Stimulated activated CD4-positive, alpha-beta T cell treated with anti-CD3 and anti-CD28 coated beads, TNF-alpha, amount 100 ng/mL, for 24 hours (primary cell): ENCODE measurements around the gene MUC22.
A peak's percentile ranks its signal among the peaks of the same experiment; 100 is the strongest.
"Not testable (repeated sequence)": the region's sequence is repeated elsewhere in the genome, so short reads cannot be mapped to it uniquely, and the experiment has no call there.

Source experiments
- DNase-seq, 3 experiments: peaks; one replicate each; pipeline ENCODE4 v3.0.0-alpha.2; 2020; ENCODE audit warnings: low read depth in 3 of 3

The MUC22 gene

DNA sequence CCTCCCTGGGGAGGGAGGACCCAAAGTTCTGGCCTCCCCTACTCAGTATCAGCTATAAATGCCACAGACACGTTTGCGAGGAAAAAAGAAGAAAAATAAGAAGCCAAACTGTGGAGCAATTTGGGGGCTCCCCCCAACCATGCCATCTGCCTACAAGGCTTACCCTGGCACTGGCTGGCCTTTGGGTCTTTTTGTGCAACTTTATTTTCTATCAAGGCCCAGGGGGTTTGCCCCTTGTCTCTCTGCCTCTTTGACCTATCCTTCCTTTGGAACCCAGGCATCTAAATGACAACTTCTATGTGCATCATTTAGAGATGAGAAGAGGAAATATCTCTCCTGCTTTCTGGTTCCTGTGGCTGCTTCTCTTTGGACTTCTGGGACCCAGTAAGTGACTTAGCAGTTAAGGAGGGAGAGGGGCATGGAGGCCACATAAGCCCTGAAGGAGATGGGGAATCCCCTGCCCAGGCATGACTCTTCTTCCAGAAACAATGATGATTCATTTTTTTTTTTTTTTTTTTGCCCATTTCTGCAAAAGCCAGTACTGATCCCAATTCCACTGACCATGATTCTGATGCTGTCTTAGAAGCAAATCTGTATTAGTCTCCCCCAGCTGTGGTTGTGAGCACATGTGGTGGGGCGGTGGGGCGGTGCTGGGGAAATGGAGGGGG lies at the start of gene MUC22:
MUC22 (plus strand) TSS at position 82 of the 668 bp plus-strand sequence; CDS start at position 315, 233 bp downstream.
- DNase-seq, result peak in 1 of 3 experiments; percentile 25

DNA sequence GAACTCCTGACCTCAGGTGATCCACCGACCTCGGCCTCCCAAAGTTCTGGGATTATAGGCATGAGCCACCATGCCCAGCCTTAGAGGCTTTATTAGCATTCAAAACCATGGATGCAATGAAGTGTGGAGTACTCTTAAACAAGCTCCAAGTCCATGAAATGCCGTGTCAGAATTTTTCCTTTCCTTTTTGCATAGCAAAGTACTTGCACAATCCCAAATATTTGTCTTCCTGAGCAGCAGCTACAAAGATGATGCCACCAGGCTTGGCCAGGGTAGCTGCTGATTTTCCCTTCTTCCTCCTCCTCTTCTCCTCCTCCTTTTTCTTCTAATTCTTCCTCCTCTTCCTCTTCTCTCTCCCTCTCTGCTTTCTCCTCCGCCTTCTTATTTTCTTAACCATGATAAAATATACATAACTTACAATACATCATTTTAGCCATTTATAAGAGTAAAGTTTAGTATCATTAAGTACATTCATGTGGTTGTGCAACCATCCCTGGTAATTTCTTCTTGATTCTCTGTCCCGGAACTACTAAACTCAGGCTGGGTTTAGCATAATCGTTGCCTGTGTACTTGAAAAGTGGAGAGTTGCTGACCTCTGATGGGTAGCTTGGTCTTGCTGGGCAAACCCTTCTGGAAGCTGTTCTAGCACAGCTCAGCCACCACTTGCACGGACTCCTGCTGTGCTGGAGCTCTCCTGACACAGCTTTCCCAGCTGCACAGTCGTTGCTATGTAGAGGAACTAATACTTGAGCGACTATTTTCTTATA lies 49.2 kb upstream of the MUC22 start:
- DNase-seq, result no peak

DNA sequence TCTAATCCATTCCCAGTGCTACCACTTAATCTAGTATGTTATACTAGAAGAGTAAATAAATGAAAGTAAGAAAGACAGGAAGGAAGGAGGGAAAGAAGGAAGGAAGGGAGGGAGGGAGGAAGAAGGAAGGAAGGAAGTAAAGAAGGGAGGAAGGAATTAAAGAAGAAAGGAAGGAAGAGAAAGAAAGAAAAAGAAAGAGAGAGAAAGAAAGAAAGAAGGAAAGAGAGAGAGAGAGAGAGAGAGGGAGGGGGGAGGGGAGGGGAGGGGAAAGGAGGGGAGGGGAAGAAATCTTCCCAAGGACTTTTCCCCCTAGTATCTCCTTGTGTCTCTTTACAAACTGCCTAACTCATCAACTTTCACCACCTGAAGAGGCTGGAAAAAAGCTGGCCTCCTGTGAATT lies 47.6 kb upstream of the MUC22 start:
- no peak for DNase-seq

DNA sequence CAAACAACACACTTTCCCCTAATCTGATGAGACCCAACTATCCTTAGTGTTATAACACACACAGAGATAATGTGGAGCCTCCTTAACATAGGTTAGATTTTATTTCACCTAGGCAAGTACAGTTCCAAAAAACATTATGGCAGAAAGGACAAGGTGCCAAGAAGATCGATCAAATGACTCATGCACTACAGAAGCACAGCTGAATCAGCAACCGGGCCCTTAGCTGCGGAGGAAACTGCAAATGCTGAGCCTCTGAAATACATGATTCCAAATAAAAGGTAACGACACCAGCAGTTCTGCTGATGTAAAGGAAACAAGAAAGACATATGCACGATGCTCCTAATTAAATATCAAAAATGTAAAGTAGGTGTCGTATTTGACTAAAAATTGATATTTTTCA lies 46.6 kb upstream of the MUC22 start:
- no peak for DNase-seq

DNA sequence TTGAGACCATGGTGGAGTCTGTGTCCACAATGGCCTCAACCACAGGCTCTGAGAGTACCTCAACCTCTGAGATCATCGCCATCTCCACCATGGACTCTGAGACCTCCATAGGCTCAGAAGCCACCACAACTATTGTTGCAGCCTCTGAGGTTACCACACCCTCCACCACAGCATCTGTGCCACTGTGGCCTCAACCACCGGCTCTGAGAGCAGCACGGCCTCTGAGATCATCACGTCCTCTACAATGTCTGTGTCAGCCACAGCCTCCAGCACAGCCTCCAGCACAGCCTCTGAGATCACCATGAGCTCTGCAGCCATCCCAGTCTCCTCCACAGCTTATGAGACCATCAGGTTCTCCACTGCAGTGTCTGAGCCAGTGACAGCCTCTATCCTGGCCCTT lies 46.2 kb upstream of the MUC22 start:
- no peak for DNase-seq

DNA sequence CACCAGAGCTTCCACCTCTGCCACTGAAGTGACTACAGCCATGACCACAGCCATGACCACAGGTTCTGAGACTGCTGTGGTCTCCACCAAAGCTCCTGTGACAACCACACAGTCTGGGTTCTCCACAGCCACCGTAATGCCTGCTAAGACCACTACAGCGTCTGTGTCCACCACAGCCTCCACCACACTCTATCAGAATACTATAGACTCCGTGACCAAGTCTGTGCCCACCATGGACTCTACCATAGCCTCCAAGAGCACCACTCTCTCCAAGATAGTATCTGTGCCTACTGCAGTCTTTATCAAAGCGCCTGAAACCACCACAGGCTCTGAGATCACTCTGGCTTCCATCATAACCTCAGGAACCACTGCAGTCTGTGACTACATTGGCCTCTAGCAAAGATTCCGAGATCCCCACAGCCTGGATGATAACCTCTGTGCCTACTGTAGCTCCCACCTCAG lies 45.1 kb upstream of the MUC22 start:
- no peak for DNase-seq

DNA sequence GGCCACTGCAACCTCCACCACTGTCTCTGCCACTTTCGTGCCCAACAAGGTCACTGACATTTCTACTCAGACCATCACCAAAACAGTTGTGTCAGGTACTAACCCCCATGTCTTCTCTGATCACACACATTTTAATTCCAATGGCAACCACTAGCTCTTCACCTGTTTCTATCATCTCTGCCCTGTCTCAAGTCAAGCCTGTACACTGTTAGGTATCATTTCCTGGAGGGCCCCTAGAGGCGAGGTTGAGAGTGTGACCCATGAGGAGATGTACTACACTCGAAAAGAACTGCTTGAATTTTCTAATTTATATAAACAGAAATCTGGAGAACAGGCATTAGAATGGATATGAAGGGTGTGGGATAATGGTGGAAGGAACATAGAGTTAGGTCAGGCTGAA lies 44.1 kb upstream of the MUC22 start:
- DNase-seq, result no peak

DNA sequence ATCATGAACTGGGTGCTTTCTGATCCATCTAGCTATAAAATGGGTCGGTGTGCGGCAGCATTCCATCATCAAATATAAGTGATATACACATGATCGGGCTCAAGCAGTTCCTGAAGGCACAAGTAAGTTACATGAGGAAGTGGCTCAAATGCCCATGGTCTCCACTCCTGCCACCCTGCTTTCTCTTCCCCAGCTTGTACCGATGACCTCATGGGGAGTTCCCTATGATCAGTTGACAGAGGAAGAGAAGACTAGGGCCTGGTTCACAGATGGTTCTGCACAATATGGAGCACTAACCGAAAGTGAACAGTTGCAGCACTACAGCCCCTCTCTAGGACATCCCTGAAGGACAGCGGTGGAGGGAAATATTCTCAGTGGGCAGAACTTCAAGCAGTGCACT lies 41.1 kb upstream of the MUC22 start:
- DNase-seq, result not testable (repeated sequence)

DNA sequence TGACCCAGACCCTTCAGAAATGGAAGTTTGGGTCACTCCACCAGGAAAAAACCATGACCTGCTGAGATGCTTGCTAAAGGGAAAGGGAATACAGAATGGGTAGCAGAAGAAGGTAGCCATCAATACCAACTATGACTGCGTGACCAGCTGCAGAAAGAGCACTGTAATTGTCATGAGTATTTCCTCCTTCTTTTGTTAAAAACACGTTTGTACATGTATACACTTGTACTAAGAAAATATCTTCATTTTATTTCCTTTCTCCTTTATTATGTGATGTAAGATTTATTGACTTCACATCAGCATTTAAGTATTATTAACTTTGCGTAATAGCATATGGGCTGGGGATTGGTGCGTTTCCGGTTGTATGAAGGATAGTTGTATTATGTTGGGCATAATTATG lies 39.3 kb upstream of the MUC22 start:
- DNase-seq, result no peak

DNA sequence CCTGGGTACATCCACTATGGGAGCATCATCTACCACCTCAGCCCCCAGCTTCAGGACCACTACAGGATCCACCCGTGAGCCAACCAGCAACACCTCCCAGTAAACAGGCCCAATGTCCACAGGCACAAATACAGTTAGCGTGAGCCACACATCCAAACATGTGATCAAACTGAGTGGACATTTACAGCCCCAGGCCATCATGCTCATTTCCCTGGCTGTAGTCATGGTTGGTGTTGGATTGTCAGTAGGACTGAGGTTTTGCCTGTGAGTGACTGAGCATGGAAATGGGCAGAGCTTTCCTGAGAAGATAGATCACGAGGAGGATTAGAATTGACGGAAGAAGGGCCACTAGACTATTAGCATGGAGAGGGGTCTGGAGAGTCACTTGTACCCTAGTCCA lies 37.5 kb upstream of the MUC22 start:
- no peak for DNase-seq

DNA sequence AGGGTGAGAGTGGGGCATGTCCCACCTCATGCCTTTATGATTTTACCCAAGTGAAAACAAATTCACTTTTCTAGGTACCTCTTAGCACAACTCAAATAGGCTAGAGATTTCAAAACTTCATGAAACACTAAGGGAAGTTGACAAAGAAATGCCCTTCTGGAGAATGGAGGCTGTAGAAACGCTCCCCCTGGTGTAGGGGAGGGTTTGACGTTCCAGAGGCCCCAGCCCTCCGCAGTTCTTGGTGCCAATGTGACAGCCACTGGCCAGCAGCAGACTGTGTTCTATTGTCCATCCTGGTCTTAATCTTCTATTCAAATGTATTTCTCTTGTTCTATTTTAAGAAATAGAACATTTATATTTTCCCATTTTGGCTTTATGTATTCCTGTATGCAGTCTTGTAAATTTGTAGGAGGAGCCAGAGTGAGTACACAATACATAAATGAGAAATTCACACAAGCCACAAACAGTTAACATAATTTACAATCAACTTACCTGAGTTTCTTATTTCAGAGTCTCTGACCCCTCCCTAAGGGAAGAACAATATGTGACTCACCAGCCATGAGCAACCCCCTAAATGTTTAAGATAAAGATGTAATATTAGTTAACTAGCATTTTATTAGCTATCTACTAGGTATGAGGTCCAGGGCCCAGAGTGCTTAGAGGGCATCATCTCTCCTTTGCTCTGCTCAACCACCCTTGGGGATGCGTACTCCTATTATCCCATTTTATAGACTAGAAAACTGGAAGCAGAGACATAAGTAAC lies 35.6 kb upstream of the MUC22 start:
- no peak for DNase-seq

DNA sequence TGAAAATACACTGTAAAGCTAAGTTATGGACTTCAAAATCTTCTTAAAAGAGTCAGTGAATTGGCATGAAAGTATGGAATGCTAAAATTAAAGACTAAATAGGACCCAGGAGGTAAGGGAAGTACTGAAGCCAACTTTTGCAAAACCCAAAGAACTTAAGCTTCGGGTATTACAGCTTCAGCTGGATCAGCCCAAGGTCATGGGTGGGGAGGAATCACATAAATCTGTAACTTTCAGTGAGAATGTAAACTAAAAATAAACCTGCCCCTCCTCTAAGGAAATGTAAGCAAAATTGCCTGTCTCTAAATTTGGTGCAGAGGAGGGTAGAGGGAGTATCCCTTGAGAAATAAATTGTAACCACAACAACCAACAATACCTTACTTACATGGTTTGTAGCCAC lies 31.1 kb upstream of the MUC22 start:
- DNase-seq, result no peak

DNA sequence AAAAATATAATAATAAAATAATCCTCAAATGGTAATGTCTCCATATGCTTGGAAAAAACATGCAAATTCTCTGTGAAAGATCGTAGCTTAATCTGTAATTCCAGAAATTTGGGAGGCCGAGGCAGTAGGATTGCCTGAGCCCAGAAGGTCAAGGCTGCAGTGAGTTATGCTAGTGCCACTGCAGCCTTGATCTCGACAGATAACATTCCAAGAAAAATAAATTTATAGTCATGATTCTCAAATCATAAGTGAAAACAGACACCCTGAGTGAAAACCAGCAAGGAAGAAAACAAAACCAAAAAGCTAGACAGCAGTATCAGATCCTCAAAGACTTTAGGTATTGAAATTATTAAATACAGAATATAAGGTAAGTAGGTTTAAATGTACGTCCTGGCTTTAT lies 30.6 kb upstream of the MUC22 start:
- DNase-seq, result no peak

DNA sequence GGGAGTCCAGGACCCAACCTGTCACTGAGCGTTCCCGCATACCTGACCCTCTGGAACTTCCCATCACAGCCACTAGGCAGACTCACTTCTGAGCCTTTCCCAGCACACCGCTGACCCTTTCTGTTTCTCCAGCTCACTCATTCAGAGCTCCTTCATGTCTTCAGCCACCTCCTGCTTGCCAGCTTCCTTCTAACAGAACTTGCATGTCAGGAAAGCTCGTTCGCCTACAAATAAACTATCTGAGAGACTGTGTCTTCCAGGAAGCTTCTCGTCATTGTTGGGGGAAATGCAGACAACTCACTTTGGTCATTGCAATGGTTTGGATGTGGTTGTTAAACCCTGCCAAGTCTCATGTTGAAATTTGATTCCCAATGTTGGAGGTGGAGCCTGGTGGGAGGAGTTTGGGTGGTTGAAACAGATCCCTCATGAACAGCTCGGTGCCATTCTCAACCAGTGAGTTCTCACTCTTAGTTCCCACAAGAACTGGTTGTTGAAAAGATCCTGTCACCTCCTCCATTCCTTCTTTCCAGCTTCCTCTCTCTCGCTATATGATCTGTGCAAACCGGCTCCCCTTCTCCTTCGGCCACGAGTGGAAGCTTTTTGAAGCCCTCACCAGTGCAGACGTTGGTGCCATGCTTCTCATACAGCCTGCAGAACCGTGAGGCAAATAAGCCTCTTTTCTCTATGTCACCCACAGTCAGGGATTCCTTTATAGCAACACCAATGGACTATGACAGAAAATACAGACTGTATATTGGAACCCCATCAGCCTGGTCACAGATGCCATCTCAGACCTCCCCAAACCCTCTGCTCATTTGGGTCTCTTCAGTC lies 28.1 kb upstream of the MUC22 start:
- DNase-seq, result no peak

DNA sequence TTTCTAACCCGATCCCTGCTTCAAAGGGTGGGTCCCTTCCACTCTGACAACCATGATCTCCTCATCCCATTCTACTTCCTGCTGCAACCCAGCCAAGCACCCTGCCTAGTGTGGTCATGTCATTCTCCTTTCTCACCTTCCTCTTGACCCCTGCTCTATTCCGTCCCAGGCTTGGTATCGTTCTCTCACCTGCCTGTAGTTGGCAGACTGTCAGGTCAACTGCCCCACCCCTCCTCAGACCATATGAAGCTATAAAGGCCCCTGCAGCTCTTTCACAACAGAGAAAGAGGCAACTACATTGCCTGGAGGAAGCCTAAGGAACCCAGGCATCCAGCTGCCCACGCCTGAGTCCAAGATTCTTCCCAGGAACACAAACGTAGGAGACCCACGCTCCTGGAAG lies 26.8 kb upstream of the MUC22 start, which contains the start of gene MUC21:
MUC21 (plus strand) TSS at position 280 of the 400 bp plus-strand sequence. CDS start 241 bp downstream, outside the sequence.
- DNase-seq, result no peak

DNA sequence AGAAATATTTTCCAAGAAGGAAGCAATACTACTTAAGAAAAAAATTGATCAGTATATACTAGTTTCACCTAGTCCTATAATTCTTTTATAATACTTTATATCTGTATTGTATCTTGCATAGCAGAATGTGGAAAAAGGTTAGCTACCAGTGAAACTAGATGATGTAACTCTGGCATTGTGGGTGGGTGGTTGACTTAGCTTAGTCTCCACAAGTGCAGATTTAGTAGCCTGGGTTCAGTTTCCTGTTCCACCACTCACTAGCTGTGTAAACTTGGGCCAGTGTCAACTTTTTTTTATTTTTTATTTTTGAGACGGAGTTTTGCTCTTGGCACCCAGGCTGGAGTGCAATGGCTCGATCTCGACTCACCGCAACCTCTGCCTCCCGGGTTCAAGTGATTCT lies 24.8 kb upstream of the MUC22 start:
- no peak for DNase-seq

DNA sequence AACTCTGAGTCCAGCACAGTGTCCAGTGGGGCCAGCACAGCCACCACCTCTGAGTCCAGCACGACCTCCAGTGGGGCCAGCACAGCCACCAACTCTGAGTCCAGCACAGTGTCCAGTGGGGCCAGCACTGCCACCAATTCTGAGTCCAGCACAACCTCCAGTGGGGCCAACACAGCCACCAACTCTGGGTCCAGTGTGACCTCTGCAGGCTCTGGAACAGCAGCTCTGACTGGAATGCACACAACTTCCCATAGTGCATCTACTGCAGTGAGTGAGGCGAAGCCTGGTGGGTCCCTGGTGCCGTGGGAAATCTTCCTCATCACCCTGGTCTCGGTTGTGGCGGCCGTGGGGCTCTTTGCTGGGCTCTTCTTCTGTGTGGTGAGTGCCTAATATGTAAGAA lies 23.0 kb upstream of the MUC22 start:
- DNase-seq, result no peak

DNA sequence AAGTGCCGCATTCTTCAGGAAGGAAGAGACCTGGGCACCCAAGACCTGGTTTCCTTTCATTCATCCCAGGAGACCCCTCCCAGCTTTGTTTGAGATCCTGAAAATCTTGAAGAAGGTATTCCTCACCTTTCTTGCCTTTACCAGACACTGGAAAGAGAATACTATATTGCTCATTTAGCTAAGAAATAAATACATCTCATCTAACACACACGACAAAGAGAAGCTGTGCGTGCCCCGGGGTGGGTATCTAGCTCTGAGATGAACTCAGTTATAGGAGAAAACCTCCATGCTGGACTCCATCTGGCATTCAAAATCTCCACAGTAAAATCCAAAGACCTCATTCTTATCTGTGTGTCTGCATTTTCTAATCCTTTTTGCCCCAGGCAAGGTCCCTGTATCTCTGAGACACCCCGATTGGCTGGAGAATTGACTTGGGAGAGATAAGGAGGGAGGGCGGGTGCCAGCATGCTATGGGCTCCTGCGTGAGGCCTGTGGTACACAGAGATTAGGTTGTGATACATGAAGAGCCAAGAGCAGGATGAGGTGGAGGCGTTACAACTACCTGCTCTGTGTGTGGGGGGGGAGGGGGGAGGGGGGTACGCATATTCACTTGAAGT lies 22.0 kb upstream of the MUC22 start:
- no peak for DNase-seq

DNA sequence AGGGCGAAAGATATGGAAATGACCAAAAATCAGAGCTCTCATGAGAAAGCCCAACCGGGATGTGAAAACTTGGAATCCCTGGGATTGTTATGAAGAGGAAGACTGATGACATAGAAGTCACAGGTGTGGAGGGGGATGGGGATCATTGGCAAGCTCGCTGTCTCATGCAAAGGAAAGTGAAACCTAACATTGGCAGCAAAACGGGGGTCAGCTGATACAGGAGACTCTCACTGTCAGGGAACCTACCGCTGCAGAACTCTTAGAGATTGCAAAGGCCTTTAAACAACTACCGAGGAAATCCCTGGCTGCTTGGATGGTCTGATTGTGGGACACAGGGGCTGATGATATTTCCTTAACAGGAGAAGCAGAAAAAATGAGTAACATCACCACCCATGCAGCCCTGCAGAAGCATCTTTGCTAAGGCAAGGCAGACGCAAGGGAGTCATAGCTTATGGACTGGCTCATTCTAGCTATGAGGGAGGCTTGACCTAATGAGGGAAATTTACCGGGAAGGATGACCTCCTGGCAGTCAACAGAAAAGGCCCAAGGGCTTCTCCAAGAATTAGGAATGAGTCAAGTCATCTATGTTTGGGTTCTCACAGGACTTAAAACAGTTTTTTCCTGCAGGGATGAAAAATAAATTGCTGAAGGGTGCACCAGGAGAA lies 19.7 kb upstream of the MUC22 start:
- no peak for DNase-seq

DNA sequence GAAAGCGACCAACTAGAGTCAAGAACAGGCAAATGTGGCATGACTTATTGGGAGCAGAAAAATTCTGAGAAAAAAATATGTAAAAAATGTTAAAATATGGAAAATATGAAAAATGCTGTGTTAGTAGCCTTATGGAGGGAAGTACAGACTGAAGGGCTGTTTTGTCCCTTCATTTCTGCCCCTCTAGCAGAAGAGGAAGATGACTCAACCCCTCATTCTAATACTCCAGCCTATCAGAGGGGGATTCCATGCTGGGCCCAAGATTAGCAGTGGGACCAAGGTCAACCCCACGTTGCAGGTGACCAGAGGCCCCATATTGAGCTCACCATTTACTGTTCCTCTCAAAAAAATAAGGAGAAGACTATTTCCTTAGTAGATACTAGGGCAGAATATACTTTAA lies 18.4 kb upstream of the MUC22 start:
- DNase-seq, result no peak

DNA sequence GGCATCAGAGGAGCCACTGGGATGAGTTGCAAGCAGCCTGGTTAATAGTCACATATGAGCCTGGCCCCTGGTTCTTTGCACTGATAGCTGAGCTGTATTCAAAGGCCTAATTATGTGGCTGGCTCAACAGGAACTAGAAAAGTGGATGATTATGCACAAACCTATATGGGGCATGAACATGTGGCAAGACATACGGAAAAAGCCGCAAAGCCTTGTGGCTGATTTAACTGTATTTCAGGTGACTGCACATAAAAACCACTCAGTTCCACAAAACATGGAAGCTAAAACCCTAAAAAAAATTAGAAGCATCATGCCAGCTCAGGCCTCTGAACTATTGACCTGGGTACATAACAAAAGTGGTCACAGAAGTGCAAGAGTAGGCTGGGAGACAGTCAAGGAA lies 13.0 kb upstream of the MUC22 start:
- DNase-seq, result no peak
